K562 (cell line): ENCODE measurements around the gene RBPMS2. TPM values are rescaled to one million over a fixed set of nuclear protein-coding genes. Genes with fewer than 3 reads are reported as not detected.
A peak's percentile ranks its signal among the peaks of the same experiment; 100 is the strongest.

Experiments
- CCAR2 ChIP-seq: fragments of 200-400 bp; formaldehyde crosslinking; IDR thresholded peaks from 2 replicates; pipeline ENCODE4 v1.6.1; 2017; ENCODE audit warnings: mild to moderate bottlenecking, low read depth, low read length
- CHD2 ChIP-seq: IDR thresholded peaks from 2 replicates; pipeline ENCODE4 v1.6.1; 2011; ENCODE audit warnings: low read depth, low read length
- EGR1 ChIP-seq: fragments of 450-650 bp; conservative IDR thresholded peaks from 2 replicates; pipeline ENCODE4 v1.6.1; 2017; ENCODE audit warnings: mild to moderate bottlenecking
- ELF1 ChIP-seq: fragments of 200-800 bp; sonication (Bioruptor generic); IDR thresholded peaks from 2 replicates; pipeline ENCODE4 v1.6.1; 2016; ENCODE audit warnings: missing genetic modification characterization, missing compliant biosample characterization
- ESRRA ChIP-seq: fragments of 450-650 bp; IDR thresholded peaks from 2 replicates; pipeline ENCODE4 v1.6.1; 2014; ENCODE audit warnings: low read depth, mild to moderate bottlenecking, moderate library complexity, borderline replicate concordance
- ESRRB ChIP-seq: fragments of 250-450 bp; sonication (Bioruptor Pico); IDR thresholded peaks from 2 replicates; pipeline ENCODE4 v1.5.0; 2020; ENCODE audit warnings: mild to moderate bottlenecking, moderate library complexity, borderline replicate concordance
- FOXP1 ChIP-seq: sonication (generic); formaldehyde crosslinking; IDR thresholded peaks from 2 replicates; pipeline ENCODE4 v1.8.0; 2022; ENCODE audit warnings: mild to moderate bottlenecking, missing genetic modification reagents
- JUNB ChIP-seq: fragments of 450-650 bp; formaldehyde crosslinking; conservative IDR thresholded peaks from 2 replicates; pipeline ENCODE4 v1.4.0; 2020; ENCODE audit warnings: mild to moderate bottlenecking
- MBD2 ChIP-seq: sonication (generic); IDR thresholded peaks from 2 replicates; pipeline ENCODE4 v1.6.1; 2016; ENCODE audit warnings: low read depth, borderline replicate concordance
- MCM2 ChIP-seq: fragments of 450-650 bp; IDR thresholded peaks from 2 replicates; pipeline ENCODE4 v1.6.1; 2017; ENCODE audit warnings: low read depth, mild to moderate bottlenecking
- MED1 ChIP-seq: sonication (generic); formaldehyde crosslinking; IDR thresholded peaks from 2 replicates; pipeline ENCODE4 v1.8.1; 2023; ENCODE audit warnings: missing genetic modification reagents, borderline replicate concordance
- POLR2H ChIP-seq: IDR thresholded peaks from 2 replicates; pipeline ENCODE4 v1.6.1; 2016; ENCODE audit warnings: missing genetic modification characterization, low read depth, mild to moderate bottlenecking, control low read depth, missing compliant biosample characterization, moderate library complexity
- SMAD1 ChIP-seq: fragments of 150-350 bp; IDR thresholded peaks from 2 replicates; pipeline ENCODE4 v1.6.1; 2014; ENCODE audit warnings: low read length, low read depth; ENCODE audit not compliant: partially characterized antibody
- SOX6 ChIP-seq: fragments of 450-650 bp; IDR thresholded peaks from 2 replicates; pipeline ENCODE4 v1.6.1; 2014; ENCODE audit warnings: mild to moderate bottlenecking
- XRCC3 ChIP-seq: fragments of 450-650 bp; IDR thresholded peaks from 2 replicates; pipeline ENCODE4 v1.6.1; 2017; ENCODE audit warnings: mild to moderate bottlenecking, moderate library complexity
- XRCC5 ChIP-seq: fragments of 200-400 bp; formaldehyde crosslinking; IDR thresholded peaks from 2 replicates; pipeline ENCODE4 v1.6.1; 2017; ENCODE audit warnings: low read depth, mild to moderate bottlenecking, low read length
- ZKSCAN1 ChIP-seq: fragments of 150-350 bp; IDR thresholded peaks from 2 replicates; pipeline ENCODE4 v1.6.1; 2016; ENCODE audit warnings: low read depth, low read length
- ZNF41 ChIP-seq: fragments of 250-450 bp; sonication (Bioruptor Pico); conservative IDR thresholded peaks from 2 replicates; pipeline ENCODE4 v1.4.0; 2020; ENCODE audit warnings: mild to moderate bottlenecking
- ZNF586 ChIP-seq: fragments of 450-650 bp; formaldehyde crosslinking; conservative IDR thresholded peaks from 2 replicates; pipeline ENCODE4 v1.4.0; 2020; ENCODE audit warnings: mild to moderate bottlenecking, moderate library complexity
- polyA plus RNA-seq, 8 experiments: library from polyadenylated mRNA; depleted of rRNA in 4 of 8; stranded (reverse) in 5 of 8; unstranded in 3 of 8; fragments of >200 nt; fragmentation: Nextera tagmentation in 2 of 8; fragmentation: Illumina TruSeq in 1 of 8; extraction: Ambion mirVana in 2 of 8; extraction: Trizol in 1 of 8; gene quantifications; 2 replicates each; pipeline versions ENCODE4 v1.2.1 to v1.2.3, GENCODE V29; 2011 to 2014; ENCODE audit warnings: inconsistent platforms in 1 of 8, missing spikeins in 1 of 8
- total RNA-seq, 7 experiments: library from RNA; depleted of rRNA in 6 of 7; stranded (reverse); fragments of >200 nt in 6 of 7; fragmentation: Illumina TruSeq in 2 of 7; extraction: Trizol in 2 of 7; gene quantifications; 2 replicates each; pipeline versions ENCODE4 v1.2.1 to v1.2.3, GENCODE V29; 2011 to 2021; ENCODE audit warnings: low replicate concordance in 1 of 7
- TF ChIP-seq, protein P1 (sequence below): IDR thresholded peaks from 2 replicates; pipeline ENCODE4 v1.6.1; 2014; ENCODE audit warnings: antibody characterized with exemption
- TF ChIP-seq, protein P2 (sequence below): sonication (generic); IDR thresholded peaks from 2 replicates; pipeline ENCODE4 v1.6.1; 2016
- TF ChIP-seq, protein P3 (sequence below): fragments of 450-650 bp; formaldehyde crosslinking; IDR thresholded peaks from 2 replicates; pipeline ENCODE4 v1.4.0; 2020; ENCODE audit warnings: mild to moderate bottlenecking, moderate library complexity
- TF ChIP-seq, protein P4 (sequence below): fragments of 250-450 bp; sonication (Bioruptor Pico); IDR thresholded peaks from 2 replicates; pipeline ENCODE4 v1.5.1; 2021; ENCODE audit warnings: mild to moderate bottlenecking
- TF ChIP-seq, protein P5 (sequence below): fragments of 450-650 bp; IDR thresholded peaks from 2 replicates; pipeline ENCODE4 v1.6.1; 2018; ENCODE audit warnings: mild to moderate bottlenecking, low read depth; ENCODE audit not compliant: partially characterized antibody

The RBPMS2 gene
- total and polyA plus RNA-seq, 9 of the 15 experiments (the other 6 are each of a cell fraction or from before 2014, with no cell fraction given), result 0.11 to 2.6 (median 0.37) TPM; not detected in 1

DNA sequence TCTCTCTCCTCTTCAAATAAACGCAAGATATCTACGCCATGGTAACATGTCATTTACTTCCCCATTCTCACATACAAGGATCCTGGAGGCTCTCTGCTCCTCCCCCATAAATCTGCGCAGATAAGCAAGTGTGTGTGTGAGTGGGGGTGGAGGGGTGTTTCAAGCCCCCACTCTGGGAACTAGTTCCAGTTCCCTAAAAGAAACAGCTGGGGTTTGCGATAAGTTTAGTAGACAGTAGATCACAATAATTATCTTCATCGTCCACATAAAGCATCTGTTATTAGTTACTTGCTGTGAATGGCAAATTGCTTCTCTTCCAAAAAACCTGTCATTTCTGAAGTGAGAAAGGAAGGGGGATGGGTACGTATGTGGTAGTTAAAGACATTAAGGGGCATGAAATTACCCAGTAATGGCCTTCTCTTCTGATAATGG lies 79.8 kb downstream of the RBPMS2 start (continued):
- TF ChIP-seq CHD2 (0 out of 2 replicates have a peak, but pooled peaks have one; percentile 17), POLR2H (tag) (no peak; the same call in 1 of the 2 replicates), SMAD1 (peak; percentile 76), XRCC3 (no peak), MED1 (CRISPR knock-in tag) (no peak), SOX6 (peak; percentile 99), ESRRA (peak; percentile 37; the same call in 1 of the 2 replicates), MCM2 (no peak), FOXP1 (CRISPR knock-in tag) (peak; percentile 51; the same call in 1 of the 2 replicates), MBD2 (peak; percentile 88), ZNF586 (CRISPR knock-in tag) (no peak), ELF1 (tag) (0 out of 2 replicates have a peak, but pooled peaks have one; percentile 64), ZNF41 (peak; percentile 71; the same call in 1 of the 2 replicates), ZKSCAN1 (peak; percentile 68), ESRRB (no peak), EGR1 (peak; percentile 93), JUNB (CRISPR knock-in tag) (no peak), XRCC5 (0 out of 2 replicates have a peak, but pooled peaks have one; percentile 54), CCAR2 (0 out of 2 replicates have a peak, but pooled peaks have one; percentile 39)
- TF ChIP-seq, protein P1, sequence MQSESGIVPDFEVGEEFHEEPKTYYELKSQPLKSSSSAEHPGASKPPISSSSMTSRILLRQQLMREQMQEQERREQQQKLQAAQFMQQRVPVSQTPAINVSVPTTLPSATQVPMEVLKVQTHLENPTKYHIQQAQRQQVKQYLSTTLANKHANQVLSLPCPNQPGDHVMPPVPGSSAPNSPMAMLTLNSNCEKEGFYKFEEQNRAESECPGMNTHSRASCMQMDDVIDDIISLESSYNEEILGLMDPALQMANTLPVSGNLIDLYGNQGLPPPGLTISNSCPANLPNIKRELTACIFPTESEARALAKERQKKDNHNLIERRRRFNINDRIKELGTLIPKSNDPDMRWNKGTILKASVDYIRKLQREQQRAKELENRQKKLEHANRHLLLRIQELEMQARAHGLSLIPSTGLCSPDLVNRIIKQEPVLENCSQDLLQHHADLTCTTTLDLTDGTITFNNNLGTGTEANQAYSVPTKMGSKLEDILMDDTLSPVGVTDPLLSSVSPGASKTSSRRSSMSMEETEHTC, result peak; percentile 65
- TF ChIP-seq, protein P2, sequence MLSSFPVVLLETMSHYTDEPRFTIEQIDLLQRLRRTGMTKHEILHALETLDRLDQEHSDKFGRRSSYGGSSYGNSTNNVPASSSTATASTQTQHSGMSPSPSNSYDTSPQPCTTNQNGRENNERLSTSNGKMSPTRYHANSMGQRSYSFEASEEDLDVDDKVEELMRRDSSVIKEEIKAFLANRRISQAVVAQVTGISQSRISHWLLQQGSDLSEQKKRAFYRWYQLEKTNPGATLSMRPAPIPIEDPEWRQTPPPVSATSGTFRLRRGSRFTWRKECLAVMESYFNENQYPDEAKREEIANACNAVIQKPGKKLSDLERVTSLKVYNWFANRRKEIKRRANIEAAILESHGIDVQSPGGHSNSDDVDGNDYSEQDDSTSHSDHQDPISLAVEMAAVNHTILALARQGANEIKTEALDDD, result peak; percentile 99
- TF ChIP-seq, protein P3, sequence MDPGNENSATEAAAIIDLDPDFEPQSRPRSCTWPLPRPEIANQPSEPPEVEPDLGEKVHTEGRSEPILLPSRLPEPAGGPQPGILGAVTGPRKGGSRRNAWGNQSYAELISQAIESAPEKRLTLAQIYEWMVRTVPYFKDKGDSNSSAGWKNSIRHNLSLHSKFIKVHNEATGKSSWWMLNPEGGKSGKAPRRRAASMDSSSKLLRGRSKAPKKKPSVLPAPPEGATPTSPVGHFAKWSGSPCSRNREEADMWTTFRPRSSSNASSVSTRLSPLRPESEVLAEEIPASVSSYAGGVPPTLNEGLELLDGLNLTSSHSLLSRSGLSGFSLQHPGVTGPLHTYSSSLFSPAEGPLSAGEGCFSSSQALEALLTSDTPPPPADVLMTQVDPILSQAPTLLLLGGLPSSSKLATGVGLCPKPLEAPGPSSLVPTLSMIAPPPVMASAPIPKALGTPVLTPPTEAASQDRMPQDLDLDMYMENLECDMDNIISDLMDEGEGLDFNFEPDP (CRISPR knock-in tag), result no peak
- TF ChIP-seq, protein P4, sequence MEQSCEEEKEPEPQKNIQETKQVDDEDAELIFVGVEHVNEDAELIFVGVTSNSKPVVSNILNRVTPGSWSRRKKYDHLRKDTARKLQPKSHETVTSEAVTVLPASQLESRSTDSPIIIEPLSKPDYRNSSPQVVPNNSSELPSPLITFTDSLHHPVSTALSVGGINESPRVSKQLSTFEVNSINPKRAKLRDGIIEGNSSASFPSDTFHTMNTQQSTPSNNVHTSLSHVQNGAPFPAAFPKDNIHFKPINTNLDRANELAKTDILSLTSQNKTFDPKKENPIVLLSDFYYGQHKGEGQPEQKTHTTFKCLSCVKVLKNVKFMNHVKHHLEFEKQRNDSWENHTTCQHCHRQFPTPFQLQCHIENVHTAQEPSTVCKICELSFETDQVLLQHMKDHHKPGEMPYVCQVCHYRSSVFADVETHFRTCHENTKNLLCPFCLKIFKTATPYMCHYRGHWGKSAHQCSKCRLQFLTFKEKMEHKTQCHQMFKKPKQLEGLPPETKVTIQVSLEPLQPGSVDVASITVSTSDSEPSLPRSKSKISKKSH, result no peak
- TF ChIP-seq, protein P5, sequence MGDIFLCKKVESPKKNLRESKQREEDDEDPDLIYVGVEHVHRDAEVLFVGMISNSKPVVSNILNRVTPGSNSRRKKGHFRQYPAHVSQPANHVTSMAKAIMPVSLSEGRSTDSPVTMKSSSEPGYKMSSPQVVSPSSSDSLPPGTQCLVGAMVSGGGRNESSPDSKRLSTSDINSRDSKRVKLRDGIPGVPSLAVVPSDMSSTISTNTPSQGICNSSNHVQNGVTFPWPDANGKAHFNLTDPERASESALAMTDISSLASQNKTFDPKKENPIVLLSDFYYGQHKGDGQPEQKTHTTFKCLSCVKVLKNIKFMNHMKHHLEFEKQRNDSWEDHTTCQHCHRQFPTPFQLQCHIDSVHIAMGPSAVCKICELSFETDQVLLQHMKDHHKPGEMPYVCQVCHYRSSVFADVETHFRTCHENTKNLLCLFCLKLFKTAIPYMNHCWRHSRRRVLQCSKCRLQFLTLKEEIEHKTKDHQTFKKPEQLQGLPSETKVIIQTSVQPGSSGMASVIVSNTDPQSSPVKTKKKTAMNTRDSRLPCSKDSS, result no peak
